Upper lobe of left lung (tissue), 4 donors: ENCODE measurements around the gene NUCKS1.

Experiments
- EP300 ChIP-seq, 4 donors: sonication (generic); formaldehyde crosslinking; IDR thresholded peaks; one replicate each; pipeline ENCODE4 v1.5.1; 2017; ENCODE audit warnings: antibody characterized with exemption in 4 of 4, control low read depth in 2 of 4
- POLR2A ChIP-seq, 4 donors: fragments of 450-650 bp; IDR thresholded peaks; one replicate each; pipeline ENCODE4 v1.5.1; 2016 to 2017; ENCODE audit warnings: antibody characterized with exemption in 4 of 4, mild to moderate bottlenecking in 2 of 4
- POLR2AphosphoS5 ChIP-seq, 2 donors: sonication (generic); formaldehyde crosslinking; IDR thresholded peaks; one replicate each; pipeline ENCODE4 v1.5.1; 2017; ENCODE audit warnings: antibody characterized with exemption in 2 of 2
- TF ChIP-seq, protein P1 (sequence below), 6 experiments: fragments of 450-650 bp in 4 of 6; fragments of 200-600 bp in 2 of 6; sonication (generic) in 2 of 6; IDR thresholded peaks; one replicate each; pipeline ENCODE4 v1.5.1; 2016 to 2019; ENCODE audit warnings: antibody characterized with exemption in 6 of 6

DNA sequence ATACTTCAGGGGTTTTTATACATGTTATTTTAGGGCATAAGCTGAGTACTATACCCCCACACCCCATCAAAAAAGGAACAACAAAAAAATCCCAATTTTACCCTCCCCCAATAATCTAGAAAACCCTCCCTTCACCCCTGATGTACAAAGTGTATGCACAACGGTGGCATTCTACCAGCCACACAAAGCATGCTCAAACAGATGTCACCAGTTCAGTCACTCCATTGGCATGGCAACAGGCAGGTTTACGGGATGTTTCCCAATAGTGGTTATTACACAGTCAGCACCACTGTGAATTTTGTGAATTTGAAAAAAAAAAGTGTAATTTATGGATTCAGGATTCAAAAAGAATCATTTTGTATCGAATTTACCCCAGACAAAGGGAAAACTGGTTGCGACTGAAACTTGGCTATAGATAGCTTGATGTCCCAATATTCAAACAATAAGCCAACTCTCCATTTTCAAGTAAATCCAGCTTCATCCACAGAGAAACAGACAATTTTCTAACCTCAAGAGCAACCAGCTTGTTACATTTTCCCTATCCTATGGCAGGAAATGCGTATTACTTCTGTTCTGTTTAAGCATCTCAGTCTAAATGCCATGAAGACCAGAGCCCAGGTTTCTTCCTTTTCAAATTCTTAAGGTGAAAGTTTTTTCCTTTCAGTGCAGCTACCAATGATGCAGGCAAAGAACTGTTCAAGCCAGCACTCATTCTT, 35.6 kb downstream of the NUCKS1 start:
- TF ChIP-seq POLR2AphosphoS5 (IDR thresholded peaks at IDR 0.05) = no peak
- TF ChIP-seq, protein P1, sequence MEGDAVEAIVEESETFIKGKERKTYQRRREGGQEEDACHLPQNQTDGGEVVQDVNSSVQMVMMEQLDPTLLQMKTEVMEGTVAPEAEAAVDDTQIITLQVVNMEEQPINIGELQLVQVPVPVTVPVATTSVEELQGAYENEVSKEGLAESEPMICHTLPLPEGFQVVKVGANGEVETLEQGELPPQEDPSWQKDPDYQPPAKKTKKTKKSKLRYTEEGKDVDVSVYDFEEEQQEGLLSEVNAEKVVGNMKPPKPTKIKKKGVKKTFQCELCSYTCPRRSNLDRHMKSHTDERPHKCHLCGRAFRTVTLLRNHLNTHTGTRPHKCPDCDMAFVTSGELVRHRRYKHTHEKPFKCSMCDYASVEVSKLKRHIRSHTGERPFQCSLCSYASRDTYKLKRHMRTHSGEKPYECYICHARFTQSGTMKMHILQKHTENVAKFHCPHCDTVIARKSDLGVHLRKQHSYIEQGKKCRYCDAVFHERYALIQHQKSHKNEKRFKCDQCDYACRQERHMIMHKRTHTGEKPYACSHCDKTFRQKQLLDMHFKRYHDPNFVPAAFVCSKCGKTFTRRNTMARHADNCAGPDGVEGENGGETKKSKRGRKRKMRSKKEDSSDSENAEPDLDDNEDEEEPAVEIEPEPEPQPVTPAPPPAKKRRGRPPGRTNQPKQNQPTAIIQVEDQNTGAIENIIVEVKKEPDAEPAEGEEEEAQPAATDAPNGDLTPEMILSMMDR (IDR thresholded peaks at IDR 0.05) = no peak
- TF ChIP-seq POLR2A (IDR thresholded peaks at IDR 0.05) = no peak
- no peak for TF ChIP-seq EP300 (IDR thresholded peaks at IDR 0.05)
